ENCODE results near the gene NPHS1.

DNA sequence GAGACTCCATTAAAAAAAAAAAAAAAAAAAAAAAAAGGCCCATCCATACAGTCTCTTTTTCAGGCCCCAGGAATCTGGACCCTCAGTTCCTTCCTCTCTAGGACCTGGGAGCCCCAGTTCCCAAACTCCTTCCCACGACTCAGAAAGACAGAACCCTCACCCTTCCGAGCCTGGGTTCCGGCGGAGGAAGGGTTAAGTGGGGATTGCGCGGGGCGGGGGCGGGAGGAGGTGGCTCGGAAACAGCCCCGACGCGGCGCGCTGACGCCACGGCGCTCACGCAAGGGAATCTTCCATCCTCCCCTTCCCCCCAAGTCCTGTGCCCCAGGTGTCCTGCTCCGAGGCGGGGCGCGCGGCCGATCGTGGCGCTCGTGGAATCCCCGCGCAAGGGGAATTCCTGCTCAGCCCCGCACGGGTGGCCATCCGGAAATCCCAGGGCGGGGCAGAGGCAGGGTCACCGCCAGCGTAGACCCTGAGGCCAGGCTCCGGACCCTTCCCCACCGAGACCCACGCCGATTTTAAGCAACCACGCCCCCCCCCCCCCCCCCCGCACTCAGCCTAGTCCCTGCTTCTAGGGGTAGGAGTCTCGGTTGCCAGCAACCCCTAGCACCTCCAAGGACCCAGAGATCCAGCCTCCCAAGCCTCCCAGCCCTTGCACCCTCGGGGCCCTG, 47.4 kb upstream of the NPHS1 start:
- TF ChIP-seq, protein P1, sequence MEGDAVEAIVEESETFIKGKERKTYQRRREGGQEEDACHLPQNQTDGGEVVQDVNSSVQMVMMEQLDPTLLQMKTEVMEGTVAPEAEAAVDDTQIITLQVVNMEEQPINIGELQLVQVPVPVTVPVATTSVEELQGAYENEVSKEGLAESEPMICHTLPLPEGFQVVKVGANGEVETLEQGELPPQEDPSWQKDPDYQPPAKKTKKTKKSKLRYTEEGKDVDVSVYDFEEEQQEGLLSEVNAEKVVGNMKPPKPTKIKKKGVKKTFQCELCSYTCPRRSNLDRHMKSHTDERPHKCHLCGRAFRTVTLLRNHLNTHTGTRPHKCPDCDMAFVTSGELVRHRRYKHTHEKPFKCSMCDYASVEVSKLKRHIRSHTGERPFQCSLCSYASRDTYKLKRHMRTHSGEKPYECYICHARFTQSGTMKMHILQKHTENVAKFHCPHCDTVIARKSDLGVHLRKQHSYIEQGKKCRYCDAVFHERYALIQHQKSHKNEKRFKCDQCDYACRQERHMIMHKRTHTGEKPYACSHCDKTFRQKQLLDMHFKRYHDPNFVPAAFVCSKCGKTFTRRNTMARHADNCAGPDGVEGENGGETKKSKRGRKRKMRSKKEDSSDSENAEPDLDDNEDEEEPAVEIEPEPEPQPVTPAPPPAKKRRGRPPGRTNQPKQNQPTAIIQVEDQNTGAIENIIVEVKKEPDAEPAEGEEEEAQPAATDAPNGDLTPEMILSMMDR (IDR thresholded peaks at IDR 0.05): peak in 1 of 6 experiments; percentile 4
- TF ChIP-seq POLR2A (IDR thresholded peaks at IDR 0.05): peak in 2 of 4 donors; percentile 37 to 66
